GM18867 (cell line): Measurements from ENCODE around the gene SYF2.

Experiments
- ATAC-seq: cut with Tn5 transposase; IDR thresholded peaks from one replicate; pipeline ENCODE4 v1.9.1; 2021; ENCODE audit warnings: mild to moderate bottlenecking, moderate library complexity; ENCODE audit not compliant: unreplicated experiment

The SYF2 gene

GRCh38 chr1:25186161-25187007, 45.9 kb downstream of the SYF2 start:
- ATAC-seq = no peak

- no peak for ATAC-seq
These were observed 46.7 kb downstream of the SYF2 start for GRCh38 chr1:25185409-25186160.

- ATAC-seq = no peak
These were observed 48.1 kb downstream of the SYF2 start for GRCh38 chr1:25184001-25184762.

GRCh38 chr1:25183126-25183980, 48.9 kb downstream of the SYF2 start:
- ATAC-seq = no peak

GRCh38 chr1:25182629-25183028, 49.7 kb downstream of the SYF2 start:
- ATAC-seq = no peak

GRCh38 chr1:25180996-25181395, 51.3 kb downstream of the SYF2 start:
- ATAC-seq = no peak

GRCh38 chr1:25178917-25179561, 53.3 kb downstream of the SYF2 start:
- ATAC-seq = no peak

- ATAC-seq = no peak
These were observed 57.3 kb downstream of the SYF2 start for GRCh38 chr1:25174730-25175612.

- ATAC-seq = no peak
These were observed 58.0 kb downstream of the SYF2 start for GRCh38 chr1:25174363-25174729.

GRCh38 chr1:25173809-25174340, 58.4 kb downstream of the SYF2 start:
- ATAC-seq = no peak
